Thyroid gland (tissue), 4 donors: ENCODE measurements around the gene FBN2.

Source experiments
- CTCF ChIP-seq, 6 experiments: fragments of 200-600 bp in 3 of 6; fragments of 450-650 bp in 3 of 6; sonication (generic) in 3 of 6; IDR thresholded peaks; one replicate each; pipeline ENCODE4 v1.5.1; 2016 to 2019; ENCODE audit warnings: antibody characterized with exemption in 6 of 6, mild to moderate bottlenecking in 2 of 6, inconsistent platforms in 1 of 6, moderate library complexity in 1 of 6
- POLR2A ChIP-seq, 2 donors: fragments of 450-650 bp; IDR thresholded peaks; one replicate each; pipeline ENCODE4 v1.6.1; 2017; ENCODE audit warnings: antibody characterized with exemption in 2 of 2, mild to moderate bottlenecking in 2 of 2, moderate library complexity in 1 of 2

GRCh38 chr5:128478386-128479368, 59.4 kb downstream of the FBN2 start:
- TF ChIP-seq CTCF (IDR thresholded peaks at IDR 0.05), result no peak
- TF ChIP-seq POLR2A (IDR thresholded peaks at IDR 0.05), result no peak
